ENCODE measurements around the gene LOXHD1.

Gene LOXHD1

DNA sequence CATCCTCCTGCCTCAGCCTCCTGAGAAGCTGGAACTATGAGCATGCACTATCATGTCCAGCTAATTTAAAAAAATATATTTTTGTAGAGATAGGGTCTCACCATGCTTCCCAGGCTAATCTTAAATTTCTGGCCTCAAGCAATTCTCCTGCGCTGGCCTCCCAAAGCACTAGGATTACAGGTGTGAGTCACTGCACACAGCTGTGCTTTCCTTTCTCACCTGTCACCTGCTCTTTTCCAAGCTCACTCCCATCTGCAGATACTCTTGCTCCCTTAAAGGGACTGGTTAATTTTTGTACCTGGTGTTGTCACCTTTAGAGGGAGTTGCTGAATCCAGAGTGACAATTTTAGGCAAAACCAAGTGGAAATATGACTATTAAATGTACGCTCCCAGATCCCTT, 178.2 kb downstream of the LOXHD1 start:
- DNase-seq (ENCODE audit: low read depth) = no peak

DNA sequence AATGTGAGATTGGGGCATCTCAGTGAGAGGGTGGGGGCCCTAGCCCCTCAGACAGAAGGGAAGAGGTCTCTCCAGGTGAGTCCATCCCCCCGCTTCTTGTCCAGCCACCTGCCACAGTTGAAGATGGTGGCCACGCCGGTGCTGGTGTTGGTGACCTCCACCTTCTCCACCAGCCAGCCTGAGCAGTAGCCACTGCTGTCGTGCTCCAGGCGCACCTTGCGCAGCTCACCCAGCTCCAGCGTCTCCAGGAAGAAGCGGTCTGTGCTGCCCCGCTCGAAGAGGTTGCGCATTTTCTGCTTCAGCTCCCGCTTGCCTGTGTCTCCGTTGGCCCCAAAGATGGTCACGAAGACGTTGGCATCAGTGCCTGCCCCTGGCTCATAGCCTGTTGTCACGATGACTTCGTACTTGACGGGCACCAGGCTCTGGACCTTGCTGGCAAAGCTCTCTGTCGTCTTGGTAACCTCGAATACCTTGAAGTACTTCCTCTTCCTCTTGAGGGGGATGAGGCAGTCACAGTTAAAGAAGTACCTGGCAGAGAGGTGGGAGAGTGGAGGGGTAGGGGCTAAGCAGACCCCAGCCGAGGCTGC, 179.5 kb downstream of the LOXHD1 start:
- DNase-seq (ENCODE audit: low read depth) = no peak

DNA sequence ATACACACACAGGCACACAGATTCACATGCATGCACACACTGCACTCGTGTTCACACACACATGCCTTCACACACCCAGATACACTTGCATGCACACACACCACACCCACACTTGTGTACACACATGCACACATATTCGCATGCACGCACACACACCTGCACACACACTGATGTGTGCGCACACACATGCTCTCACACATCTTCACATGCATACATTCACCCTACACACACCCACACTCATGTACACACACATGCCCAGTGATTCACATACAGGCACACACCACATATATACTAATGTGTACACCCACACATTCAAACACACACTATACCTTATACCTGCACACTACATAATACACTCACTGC, 181.6 kb downstream of the LOXHD1 start:
- no peak for DNase-seq (ENCODE audit: low read depth)

DNA sequence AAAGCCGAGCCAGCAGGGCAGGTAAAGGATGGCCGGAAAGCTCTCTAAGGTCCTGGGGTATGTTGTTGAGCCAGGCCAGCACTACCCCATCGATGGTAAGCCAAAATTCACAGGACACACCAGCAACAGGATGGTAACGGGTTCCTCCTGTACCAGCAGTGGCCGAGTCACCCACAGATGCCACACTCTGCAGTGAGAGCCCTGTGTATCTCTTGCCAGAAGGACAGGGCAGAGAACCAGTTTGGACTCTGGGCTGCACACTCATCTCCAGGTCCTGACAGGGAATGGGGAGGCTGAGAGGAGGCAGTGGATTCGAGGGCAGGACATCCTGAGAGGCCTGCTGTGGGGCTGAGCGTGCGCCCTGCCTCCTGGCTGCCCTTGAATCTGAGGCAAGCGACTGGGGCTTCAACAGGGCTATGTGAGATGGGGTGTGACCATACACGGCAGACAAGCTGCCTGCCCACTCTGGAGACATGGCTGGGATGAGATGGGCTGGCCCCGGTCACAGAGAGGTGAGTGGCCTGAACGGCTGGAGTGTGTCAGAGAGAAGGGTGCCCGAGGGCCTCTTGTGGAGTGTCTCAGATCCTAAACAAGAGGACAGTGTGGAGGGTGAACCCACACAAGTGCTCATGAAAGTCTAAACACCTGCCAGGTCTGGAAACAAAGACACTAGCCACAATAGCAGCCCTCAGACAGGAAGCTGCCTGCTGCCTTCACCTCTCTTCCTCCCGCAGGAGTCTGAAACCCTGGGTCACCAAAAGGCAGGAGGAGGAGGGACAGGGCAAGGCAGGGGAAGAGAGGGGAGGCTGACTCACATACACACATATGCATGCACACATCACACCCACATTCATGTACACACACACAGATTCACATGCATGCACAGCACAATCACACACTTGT, 182.3 kb downstream of the LOXHD1 start:
- no peak for DNase-seq (ENCODE audit: low read depth)

DNA sequence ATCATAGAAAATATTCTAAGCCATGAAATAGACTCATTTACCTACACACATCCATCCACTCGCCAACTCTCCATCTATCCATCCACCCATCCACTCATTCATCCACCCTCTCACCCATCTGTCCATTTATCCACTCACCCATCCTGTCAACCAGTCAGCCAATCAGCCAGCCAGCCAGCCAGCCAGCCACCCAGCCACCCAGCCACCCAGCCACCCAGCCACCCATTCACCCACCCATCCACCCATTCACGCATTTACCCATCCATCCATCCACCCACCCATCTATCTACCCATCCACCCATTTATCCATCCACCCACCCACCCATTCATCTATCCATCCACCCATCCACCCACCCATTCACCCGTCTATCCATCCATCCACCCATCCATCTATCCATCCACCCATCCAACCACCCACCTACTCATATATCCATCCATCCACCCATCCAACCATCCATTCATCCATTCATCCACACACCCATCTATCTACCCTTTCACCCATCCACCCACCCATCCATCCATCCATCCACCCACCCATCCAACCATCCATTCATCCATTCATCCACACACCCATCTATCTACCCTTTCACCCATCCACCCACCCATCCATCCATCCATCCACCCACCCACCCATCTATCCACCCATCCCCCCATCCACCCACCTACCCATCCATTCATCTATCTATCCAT, 185.1 kb downstream of the LOXHD1 start:
- DNase-seq (ENCODE audit: low read depth) = no peak

DNA sequence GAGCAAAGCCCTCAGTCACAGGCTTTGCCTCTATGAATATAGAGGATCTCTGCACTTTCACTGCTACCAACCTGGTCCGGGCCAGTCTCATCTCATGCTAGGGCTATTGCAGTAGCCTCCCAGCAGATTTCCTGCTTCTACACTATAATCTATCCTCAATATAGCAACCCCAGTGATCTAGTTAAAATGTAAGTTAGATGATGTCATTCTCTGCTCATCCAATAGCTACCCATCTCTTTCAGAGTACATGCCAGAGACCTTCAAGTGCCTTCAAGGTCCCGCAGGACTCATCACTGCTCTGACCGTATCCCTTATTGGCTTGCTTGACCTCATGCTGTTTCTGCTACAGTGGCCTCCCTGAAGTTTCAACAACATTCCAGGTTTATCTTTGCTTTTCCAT, 186.3 kb downstream of the LOXHD1 start:
- no peak for DNase-seq (ENCODE audit: low read depth)

DNA sequence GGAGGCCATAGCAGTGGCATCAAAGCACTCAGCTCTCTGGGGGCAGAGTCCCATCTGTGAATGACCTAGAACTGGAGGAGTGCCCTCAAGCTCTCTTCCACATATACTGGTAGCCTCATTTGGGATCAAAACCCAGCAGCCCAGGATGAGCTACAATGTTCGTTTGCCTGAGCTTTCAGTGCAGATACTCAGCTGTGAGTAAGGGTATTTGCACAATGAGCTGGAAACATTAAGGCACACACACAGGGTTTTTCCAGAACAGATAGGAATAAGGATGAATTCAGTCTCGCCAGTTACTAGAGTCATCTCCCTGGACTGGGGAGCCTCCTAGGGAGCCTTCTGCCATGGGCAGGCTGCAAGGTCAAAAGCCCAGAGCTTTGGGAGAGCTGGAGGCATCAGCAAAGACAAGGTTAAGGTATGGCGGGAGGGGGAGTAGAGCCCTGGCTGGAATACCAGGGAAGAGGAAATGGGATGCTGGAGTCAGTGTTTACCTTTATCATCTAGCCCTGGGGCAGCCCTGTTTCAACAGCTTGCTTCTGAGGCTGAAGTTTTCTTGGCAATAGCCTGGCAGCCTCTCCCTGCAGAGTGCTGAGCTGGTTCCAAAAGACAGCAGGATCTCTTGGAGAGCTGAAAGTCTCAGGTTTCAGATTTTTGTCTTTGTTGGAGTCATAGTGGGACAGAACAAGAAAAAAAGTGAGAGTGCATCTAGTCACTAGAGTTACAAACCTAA, 187.7 kb downstream of the LOXHD1 start:
- DNase-seq (ENCODE audit: low read depth) = no peak

DNA sequence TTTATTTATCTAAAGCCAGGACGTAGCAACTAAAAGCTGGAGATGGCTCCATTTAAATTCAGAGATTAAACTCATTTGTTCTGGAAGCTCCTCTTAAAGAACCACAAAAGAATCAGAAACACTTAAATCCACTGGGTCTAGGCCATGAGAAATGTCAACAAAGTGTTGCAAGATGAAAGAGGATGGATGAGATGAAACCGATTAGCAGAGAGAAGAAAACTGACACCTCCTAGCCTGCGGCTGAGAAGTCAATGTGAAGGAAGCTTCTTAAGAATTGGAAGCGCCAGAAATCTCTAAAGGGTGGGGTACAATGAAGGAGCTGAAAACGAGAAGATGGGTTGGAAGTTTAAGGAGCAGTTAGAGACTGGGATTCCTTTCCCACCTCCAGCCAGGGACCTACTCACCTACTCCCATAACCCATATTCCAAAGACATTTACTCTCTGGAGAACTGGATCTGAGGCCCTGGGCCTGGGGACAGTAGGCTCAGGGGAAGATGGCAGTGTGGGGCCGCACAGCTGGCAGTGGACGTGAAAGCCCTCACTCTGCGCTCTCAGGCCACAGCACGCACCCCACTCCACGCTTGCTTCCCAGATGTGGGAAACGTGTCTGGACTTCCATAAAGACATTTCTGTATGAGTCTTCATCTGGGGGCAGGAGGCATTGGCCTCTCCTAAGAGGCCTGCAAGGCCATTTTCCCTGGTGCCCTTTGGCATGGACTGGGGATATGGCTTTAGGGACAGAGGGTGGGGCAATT, 188.4 kb downstream of the LOXHD1 start:
- DNase-seq (ENCODE audit: low read depth) = no peak

DNA sequence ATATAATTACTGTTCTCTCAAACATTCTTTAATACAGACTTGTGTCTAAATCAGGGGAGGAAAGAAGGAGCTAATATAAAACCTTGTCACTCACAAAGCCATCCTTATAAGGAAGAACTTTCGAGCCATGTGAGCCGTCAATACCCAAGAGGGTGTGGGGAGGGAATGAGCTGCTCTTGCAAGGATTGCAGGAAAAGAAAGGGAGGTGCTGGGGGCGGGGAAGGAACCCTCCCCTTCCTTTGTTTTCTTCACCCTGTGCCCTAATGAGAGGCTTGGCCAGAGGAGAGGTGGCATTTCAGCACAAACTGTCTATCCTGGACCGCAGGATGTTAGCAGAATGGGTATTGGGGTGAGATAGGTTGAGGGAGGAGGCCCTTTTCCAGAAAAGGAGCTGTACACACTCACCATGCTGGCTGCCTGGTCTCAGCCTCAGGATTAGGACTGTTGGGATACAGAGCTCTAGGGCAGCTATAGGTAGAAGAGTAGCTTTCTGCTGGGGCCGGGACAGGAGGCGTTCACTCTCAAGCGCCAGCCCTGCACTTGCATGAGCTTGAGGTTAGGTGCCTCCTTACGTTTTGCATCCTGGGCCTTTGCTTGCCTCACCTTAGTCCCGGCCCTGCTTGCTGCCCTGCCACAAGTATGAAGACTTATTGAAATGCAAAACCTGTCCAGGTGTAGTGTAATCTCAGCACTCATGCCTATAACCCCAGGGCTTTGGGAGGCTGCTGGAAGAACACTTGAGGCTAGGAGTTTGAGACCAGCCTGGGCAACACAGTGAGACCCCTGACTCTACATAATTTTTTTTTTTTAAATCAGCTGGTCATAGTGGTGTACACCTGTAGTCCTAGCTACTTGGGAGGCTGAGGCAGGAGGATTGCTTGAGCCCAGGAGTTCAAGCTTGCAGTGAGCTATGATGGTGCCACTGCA, 190.5 kb downstream of the LOXHD1 start:
- DNase-seq (ENCODE audit: low read depth) = no peak

DNA sequence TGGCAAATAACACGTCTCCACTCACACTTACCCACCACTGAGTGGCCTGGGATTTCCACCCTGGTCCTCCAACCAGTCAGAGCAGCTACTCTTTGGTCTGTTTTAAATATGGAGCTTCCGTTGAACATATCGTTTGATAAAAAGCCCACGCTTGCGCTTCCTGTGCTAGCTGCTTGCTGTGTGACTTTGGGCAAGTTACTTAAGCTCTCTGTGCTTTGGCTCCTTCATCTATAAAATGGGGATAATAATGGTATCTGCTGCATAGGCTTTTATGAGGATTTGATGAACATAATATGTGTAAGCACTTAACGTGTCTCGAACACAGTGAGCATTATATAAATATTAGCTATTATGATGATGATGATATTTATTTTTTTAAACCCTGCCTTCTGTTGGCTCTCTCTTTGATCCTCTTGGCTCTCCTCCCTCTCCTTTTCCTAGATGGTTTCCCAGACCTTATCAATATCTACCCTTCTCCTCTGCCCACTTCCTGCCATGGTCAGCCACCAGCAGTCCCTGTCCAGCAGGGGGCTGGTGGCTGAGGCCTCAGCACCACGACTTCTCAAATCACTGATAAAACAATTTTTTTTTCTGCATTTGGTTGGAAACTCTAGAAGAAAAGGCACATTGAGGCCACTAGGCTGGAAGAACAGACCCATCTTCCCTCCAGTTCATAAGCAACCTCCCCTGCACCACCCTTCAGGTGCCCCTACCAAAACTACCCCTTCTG, 191.9 kb downstream of the LOXHD1 start:
- no peak for DNase-seq (ENCODE audit: low read depth)

DNA sequence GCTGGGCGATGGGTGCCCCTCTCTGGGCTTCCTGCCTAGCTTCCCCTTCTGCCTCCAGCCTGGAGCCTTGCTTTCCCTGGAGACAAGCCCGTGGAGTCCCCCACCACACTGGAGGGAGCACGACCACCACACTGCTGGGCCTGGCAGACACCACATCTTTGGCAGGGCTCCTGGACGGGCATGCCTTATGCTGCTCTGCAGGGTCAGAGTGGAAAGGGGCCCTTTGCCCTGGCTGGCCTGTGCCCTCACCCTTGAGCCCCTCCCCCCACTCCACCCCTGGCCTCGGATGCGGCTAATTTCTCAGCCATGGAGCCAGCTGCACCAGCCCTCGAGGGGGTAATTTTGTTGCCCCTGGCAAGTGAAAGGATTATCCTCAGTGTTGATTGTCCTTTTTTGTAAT, 194.5 kb downstream of the LOXHD1 start:
- DNase-seq (ENCODE audit: low read depth) = no peak

DNA sequence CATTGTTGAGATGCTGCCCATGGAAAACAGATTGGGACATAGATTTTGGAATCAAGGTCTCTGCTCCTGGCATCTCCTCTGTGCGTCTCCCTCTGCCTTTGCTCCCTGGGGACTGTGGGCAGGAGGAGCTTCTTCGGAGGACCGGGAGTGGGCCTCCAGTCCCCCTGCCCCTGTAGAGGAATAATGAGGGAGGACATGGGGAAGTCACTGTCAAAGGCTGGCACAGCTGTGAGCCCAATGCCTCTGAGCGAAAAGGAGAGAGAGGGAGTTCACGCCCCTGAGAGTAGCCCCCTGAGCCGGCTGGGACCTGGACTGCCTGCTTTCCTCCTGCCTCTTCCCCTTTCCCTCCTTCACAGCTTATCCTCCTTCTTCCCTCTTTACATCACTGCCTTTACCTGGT, 195.0 kb downstream of the LOXHD1 start:
- DNase-seq (ENCODE audit: low read depth) = no peak

DNA sequence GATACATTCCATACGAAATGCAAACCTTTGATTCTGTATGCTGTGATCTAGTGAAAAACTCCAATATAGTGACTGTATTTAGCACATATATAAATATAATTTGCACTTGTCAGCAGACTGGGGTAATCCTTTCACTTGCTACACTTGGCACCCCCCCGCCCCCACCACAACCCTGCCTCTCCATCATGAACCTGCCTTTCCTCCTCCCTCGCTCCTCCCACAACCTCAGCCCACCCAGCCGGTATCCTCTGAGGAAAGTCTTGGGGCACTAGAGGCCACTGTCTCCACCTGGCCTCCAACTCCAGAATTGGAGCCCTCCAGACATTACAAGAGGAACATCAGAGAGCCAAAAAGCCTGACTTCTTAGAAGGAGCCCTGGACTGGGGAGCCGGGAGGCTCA, 196.3 kb downstream of the LOXHD1 start:
- no peak for DNase-seq (ENCODE audit: low read depth)

DNA sequence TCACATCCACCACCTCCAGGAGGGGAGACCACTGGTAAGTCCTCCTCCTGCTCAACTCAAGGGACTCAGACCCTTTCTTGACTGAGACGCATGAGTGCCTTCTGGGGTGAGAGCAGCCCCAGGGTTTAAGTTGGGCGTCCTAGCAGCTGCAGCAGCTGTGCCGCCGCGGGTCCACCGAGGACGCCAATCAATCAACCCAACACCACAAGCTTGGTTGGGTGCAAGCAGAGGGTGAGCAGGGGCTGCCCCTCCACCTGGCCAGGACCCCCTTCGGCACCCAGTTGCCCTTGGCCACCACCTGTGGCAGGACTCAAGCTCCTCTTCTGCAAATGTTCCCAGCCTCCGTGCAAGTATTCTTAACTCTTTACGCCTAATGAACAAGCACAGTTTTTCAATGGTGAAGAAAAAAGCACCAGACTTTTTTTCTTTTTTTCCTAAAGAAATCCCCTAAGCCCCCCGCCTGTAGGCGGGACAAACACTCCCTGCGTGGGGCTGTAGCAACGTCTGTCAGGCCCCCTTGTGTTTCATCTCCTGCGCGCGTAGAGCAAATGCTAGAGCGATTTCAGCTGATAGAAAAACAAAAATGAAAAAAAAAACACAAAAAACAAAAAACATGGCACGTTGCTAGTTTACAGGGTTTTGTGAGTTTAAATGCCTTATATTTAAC, 197.1 kb downstream of the LOXHD1 start:
- no peak for DNase-seq (ENCODE audit: low read depth)

DNA sequence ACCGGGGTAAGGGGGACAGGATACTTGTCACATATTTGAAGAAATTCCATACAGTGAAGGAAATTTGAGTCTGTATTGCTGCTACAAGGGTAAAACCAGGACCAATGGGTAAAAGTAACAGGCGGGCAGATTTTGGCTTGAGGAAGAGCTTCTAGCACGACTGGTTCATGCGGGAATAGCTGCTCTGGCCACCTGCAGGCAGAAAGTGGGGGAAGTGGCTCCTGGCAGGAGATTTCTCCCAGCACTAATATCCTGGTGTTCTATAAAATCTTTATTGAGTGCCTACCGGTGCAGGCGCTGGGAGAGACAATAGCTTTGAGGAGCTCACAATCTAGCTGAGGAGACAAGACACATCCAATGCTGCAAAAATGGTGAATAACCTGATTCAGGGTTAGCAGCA, 198.5 kb downstream of the LOXHD1 start:
- no peak for DNase-seq (ENCODE audit: low read depth)

DNA sequence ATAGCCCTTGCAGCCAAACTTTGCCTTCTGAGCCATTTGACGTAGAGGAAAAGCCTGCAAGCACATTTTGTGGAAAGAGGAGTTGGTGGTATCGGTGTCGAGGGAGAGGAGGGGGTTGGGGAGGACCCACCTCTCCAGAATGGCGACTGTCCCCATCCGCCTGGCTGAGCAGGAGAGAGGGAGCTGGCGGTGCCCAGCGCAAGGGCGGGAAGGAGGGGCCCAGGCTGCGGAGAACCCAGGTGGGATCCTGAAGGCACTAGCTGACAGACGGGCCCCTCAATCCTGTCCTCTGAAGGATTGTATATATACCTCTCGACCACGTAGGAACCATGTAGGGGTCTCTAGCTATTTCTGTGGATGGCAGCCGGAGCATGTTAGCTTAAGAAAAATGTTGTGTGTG, 200.3 kb downstream of the LOXHD1 start:
- no peak for DNase-seq (ENCODE audit: low read depth)

DNA sequence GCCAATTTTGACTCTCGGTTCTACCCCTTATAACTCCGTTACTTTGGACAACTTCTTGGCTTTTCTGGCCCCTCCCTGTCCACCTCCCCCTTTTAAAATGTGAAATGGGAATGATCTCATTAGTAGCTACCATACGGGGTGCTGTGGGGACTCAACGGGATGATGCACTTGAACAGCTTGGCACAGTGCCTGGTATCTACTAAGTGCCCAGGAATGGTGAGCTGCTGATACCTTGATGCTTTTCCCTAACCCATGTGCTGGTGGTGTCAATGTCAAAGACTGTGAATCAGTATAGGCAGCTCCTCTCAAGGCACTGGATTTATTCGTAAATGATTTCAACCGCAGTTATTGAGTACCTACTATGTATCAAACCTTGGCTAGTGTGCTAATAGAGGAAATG, 204.2 kb downstream of the LOXHD1 start:
- DNase-seq (ENCODE audit: low read depth) = no peak

DNA sequence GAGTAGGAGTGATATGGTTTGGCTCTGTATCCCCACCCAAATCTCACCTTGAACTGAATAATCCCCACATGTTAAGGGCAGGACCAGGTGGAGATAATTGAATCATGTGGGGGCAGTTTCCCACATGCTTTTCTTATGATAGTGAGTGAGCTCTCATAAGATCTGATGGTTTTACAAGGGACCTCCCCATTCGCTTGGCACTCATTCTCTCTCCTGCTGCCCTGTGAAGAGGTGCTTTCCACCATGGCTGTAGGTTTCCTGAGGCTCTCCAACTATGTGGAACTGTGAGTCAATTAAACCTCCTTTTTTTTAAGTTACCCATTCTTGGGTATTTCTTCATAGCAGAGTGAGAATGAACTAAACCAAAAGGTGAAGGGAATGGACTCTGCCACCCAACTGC, 207.5 kb downstream of the LOXHD1 start:
- no peak for DNase-seq (ENCODE audit: low read depth)

DNA sequence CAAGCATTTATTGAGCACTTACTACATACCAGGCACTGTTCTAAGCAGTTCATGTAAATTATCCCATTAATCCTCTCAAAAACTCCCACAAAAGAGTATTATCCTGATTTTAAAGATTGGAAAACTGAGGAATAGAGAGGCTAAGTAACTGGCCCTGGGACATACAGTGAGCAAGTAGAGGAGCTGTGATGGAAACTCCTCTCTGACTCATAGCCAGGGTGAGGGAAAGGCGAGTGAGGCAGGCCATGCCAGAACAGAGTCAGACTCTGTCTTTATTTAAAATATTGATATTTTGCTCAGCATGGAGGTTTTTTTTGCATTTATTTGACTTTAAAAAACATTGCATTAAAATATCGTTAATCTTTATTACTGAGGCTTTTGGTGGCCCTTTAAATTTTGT, 208.0 kb downstream of the LOXHD1 start:
- no peak for DNase-seq (ENCODE audit: low read depth)

DNA sequence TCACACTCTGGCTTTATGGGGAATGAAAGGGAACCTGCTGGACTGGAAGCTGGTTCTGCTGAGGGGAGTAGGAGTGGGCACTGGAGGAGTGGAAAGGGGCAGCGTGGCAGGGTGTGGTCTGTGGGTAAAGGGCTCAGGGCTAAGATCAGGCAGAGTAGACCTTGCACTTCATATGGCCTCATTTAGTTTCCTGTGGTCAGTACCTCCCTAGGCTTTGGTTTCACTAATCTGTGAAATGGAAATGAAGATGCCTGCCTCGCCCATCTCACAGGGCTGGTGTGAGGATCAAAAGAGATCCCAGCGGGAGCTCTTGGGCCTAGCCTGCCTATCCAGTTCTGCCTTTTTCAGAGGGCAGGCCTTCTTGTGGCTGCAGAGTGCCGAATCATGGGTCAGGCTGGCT, 208.7 kb downstream of the LOXHD1 start:
- DNase-seq (ENCODE audit: low read depth) = no peak
